ENCODE data around the gene DDX28. TPM values are rescaled to one million over a fixed set of nuclear protein-coding genes. Genes with fewer than 3 reads are reported as not detected.
"Not testable (repeated sequence)": the region's sequence is repeated elsewhere in the genome, so short reads cannot be mapped to it uniquely, and the experiment has no call there.

The DDX28 gene
- total RNA-seq, 2 experiments from 2014 or later, result 12.9 to 14.4 TPM

DNA sequence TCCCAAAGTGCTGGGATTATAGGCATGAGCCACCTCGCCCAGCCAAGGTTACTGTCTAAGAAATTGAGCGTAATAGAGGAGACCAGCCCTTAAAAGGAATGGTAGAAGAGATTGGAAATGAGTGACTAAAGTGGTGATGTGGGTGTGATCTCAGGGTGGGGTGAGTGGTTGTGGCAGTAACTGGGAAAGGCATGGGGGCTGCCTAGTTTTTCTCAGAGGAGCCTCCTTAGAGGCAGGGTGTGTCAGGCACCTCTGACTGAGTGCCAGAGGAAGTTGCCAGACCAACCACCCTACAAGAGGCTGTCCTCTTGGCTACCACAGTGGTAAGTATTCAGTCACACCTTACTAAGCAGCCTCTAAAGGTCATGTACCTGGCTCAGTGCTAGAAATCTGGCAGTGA is 8.9 kb upstream of the DDX28 start:
- Mint-ChIP-seq H3K4me3 (no peak overlapping the region), H3K9me3 (no peaks in the 10 kb centered on the region), H3K27ac (peak overlapping the region; percentile 76), H3K4me1 (peaks cover 23% of the 10 kb centered on the region), H3K27me3 (no peaks in the 10 kb centered on the region), H3K36me3 (ENCODE audit: low read depth) (peaks cover 18% of the 10 kb centered on the region)
- ChIA-PET CTCF (interaction anchor here (1.2 to 2.1 kb wide), 2 partner anchors 9 to 10 kb away, joined by 4 to 8 read pairs; partner anchors contain the start of genes DDX28 and DUS2), POLR2A (no interaction called here)
- no peak for DNase-seq

DNA sequence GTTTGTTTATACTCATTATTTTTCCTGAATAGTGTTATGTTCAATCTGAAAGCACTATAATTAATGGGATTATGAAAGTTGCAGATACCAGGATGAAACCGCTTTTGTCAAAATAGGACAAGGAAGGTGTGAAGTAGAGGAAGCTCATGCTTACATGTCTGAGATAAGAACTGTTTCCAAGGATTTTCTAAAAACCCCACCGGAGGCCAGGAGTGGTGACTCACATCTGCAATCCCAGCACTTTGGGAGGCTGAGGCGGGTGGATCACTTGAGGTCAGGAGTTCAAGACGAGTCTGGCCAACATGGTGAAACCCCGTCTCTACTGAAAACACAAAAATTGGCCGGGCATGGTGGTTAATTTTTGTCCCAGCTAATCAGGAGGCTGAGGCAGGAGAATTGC is 7.1 kb upstream of the DDX28 start:
- H3K9me3 Mint-ChIP-seq, H3K27me3 Mint-ChIP-seq, H3K4me3 Mint-ChIP-seq, H3K27ac Mint-ChIP-seq, DNase-seq, POLR2A ChIA-PET: not testable (repeated sequence)
- CTCF ChIA-PET, result interaction anchor here (1.2 kb wide), 1 partner anchor 11 kb away, joined by 8 read pairs; no protein-coding TSS in a partner anchor
- Mint-ChIP-seq H3K36me3 (ENCODE audit: low read depth) (peaks cover 21% of the 10 kb centered on the region), H3K4me1 (peaks cover 18% of the 10 kb centered on the region)

DNA sequence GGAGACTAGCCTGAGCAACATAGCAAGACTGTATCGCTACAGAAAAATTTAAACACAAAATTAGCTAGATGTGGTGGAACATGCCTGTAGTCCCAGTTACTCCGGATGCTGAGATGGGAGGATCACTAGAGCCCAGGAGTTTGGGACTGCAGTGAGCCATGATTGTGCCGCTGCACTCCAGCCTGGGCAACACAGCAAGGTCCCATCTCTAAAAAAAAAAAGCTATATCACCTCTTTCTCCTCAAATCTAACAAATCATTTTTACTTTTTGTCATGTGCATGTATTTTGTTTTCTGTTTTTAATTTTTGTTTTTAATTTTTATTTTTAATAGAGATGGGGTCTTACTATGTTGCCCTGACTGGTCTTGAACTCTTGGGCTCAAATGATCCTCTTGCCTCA is 6.0 kb upstream of the DDX28 start:
- no peak for DNase-seq
- CTCF ChIA-PET, result interaction anchor here (0.5 to 1.2 kb wide), 5 partner anchors 12 to 52 kb away, joined by 3 to 8 read pairs (median 3); no protein-coding TSS in a partner anchor
- Mint-ChIP-seq H3K9me3 (no peaks in the 10 kb centered on the region), H3K4me1 (peaks cover 25% of the 10 kb centered on the region), H3K27ac (no peak overlapping the region), H3K36me3 (ENCODE audit: low read depth) (peaks cover 21% of the 10 kb centered on the region), H3K27me3 (no peaks in the 10 kb centered on the region), H3K4me3 (no peak overlapping the region)
- POLR2A ChIA-PET, result interaction anchor here (0.6 kb wide), 1 partner anchor 105 kb away, joined by 3 read pairs; no protein-coding TSS in a partner anchor

DNA sequence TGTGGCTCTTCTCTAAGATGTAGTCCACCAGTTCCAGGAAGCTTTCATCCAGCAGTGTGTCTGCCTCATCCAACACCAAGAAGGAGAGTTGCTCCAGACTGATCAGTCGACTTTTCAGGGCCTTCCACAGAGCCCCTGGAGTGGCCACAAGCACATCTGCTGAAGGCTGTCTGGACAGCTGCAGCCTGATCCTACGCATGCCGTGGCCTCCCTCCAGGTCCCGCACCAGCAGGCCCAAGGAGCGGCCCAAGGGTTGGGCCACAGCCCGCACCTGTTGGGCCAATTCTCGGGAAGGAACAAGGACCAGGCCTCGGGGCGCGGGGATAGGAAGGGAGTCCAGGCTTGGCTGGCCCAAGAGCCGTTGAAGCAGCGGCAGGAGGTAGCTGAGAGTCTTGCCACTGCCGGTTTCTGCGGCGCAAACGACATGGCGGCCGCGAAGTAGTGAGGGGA is 729 bp downstream of the DDX28 start:
- Mint-ChIP-seq H3K27me3 (no peaks in the 10 kb centered on the region), H3K27ac (peak overlapping the region; percentile 95), H3K36me3 (ENCODE audit: low read depth) (peaks cover 22% of the 10 kb centered on the region), H3K4me3 (peak overlapping the region; percentile 96), H3K4me1 (peaks cover 34% of the 10 kb centered on the region), H3K9me3 (no peaks in the 10 kb centered on the region)
- ChIA-PET POLR2A (interaction anchor here (0.6 kb wide), 1 partner anchor 1144 kb away, joined by 4 read pairs; no protein-coding TSS in a partner anchor), CTCF (interaction anchor here (0.6 to 1.9 kb wide), 9 partner anchors 9 to 189 kb away, joined by 3 to 10 read pairs (median 3); no protein-coding TSS in a partner anchor)
- no peak for DNase-seq

DNA sequence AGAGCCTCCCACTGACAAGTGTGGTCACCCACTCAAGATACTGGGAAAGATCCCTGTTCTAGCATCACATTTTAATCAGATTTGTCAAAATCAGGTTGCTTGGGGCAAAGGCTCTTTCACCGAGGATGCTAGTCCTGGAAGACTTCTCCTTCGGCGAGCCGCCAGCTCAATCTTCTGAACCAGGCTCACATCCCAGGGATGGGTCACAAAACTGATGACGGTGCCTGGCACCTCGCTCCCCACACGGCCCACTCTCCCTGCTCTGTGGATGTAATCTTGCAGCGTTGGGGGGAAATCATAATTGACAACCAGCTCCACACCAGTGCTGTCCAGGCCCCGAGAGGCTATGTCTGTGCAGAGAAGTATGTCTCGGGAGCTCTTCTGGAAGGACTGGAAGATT is 1.5 kb downstream of the DDX28 start:
- Mint-ChIP-seq H3K9me3 (no peaks in the 10 kb centered on the region), H3K27me3 (no peaks in the 10 kb centered on the region), H3K4me1 (peaks cover 34% of the 10 kb centered on the region), H3K27ac (peak overlapping the region; percentile 95), H3K4me3 (peak overlapping the region; percentile 96), H3K36me3 (ENCODE audit: low read depth) (peaks cover 19% of the 10 kb centered on the region)
- CTCF ChIA-PET, result interaction anchor here (0.6 to 1.9 kb wide), 4 partner anchors 10 to 21 kb away, joined by 3 to 10 read pairs (median 6); no protein-coding TSS in a partner anchor
- POLR2A ChIA-PET, result interaction anchor here (0.6 kb wide), 1 partner anchor 1145 kb away, joined by 4 read pairs; no protein-coding TSS in a partner anchor
- DNase-seq, result no peak

DNA sequence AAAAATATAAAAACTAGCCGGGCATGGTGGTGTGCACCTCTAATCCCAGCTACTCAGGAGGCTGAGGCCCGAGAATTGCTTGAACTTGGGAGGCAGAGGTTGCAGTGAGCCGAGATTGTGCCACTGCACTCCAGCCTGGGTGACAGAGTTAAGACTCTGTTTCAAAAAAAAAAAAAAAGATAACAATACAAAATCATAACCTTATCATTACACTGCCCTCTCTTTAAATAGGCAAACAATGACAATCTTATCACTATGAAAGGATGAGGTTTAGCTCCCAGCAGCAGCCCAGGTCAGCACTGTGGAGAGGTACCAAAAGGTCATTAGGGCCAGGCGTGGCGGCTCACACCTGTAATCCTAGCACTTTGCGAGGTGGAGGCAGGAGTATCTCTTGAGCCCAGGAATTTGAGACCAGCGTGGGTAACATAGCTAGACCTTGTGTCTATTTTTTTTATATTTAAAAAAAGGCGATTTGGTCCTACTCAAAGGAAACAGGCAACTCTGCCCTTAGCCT is 3.8 kb downstream of the DDX28 start:
- H3K4me1 Mint-ChIP-seq, result peaks cover 27% of the 10 kb centered on the region
- no peaks in the 10 kb centered on the region for H3K9me3 Mint-ChIP-seq
- POLR2A ChIA-PET, result no interaction called here
- H3K36me3 Mint-ChIP-seq (ENCODE audit: low read depth), result peaks cover 16% of the 10 kb centered on the region
- no peak overlapping the region for H3K4me3 Mint-ChIP-seq
- no peak for DNase-seq
- H3K27ac Mint-ChIP-seq, result no peak overlapping the region
- no peaks in the 10 kb centered on the region for H3K27me3 Mint-ChIP-seq
- CTCF ChIA-PET, result interaction anchor here (0.9 to 1.4 kb wide), 3 partner anchors 16 to 197 kb away, joined by 3 to 5 read pairs (median 4); partner anchors contain the start of gene DPEP2

DNA sequence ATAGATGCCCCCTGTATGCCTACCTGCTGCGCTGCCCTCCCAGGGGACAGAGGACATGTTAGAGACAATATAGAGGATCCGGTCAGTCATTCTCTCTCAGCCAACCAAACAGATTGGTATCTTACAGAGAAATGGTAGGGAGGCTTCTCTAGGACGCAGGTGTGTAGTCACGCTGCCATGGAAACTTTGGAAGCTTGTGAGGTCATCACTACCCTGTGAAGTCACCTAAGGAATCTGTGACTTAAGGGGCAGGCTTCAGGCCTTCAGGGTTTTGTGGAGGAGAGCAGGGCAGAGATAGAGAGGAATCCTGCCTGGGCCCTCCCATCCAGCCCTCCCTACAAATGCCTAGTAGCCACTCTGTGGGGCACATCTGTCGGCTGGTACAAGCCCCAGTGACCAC is 7.4 kb downstream of the DDX28 start, which contains the start of gene DPEP2NB:
Gene DPEP2NB (minus strand): TSS at position 231 of the 400 bp plus-strand sequence. CDS start 141 bp downstream, at position 90.
- no peak within 1 kb of the TSS for H3K4me3 Mint-ChIP-seq

DNA sequence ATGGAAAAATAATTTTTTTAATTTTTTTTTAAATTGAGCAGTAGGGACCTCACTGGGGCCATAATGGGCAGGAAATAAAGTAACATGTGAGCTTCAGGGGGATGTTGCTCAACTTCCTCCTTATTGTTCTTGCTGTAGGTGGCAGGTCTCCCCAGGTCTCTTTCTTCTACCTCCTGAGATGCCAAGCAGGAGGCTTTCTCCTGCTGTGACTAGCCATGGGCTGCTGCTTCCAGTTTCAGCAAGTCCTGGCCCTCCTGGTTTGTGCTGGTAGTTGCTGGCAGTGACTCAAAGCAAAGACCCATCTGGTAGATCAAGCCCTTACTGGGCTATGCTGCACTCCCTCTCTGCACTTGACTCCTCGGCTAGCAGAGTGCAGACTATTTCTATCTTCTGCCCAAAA is 9.6 kb downstream of the DDX28 start:
- Mint-ChIP-seq H3K27me3 (no peaks in the 10 kb centered on the region), H3K4me3 (no peak overlapping the region), H3K27ac (no peak overlapping the region), H3K36me3 (ENCODE audit: low read depth) (no peaks in the 10 kb centered on the region), H3K9me3 (no peaks in the 10 kb centered on the region), H3K4me1 (peaks cover 15% of the 10 kb centered on the region)
- POLR2A ChIA-PET, result interaction anchor here (0.6 kb wide), 1 partner anchor 311 kb away, joined by 8 read pairs; no protein-coding TSS in a partner anchor
- no peak for DNase-seq
- CTCF ChIA-PET, result interaction anchor here (0.7 to 1.4 kb wide), 5 partner anchors 12 to 100 kb away, joined by 3 to 4 read pairs (median 3); no protein-coding TSS in a partner anchor

More for the DNA sequence above, 7.4 kb downstream of the DDX28 start, which contains the start of gene DPEP2NB:
- no peaks in the 10 kb centered on the region for H3K27me3 Mint-ChIP-seq
- ChIA-PET CTCF (interaction anchor here (1.0 to 1.6 kb wide), 4 partner anchors 11 to 23 kb away, joined by 3 to 4 read pairs (median 3); partner anchors contain the start of gene DPEP2), POLR2A (no interaction called here)
- H3K9me3 Mint-ChIP-seq, result no peaks in the 10 kb centered on the region
- peaks cover 10% of the 10 kb centered on the region for H3K4me1 Mint-ChIP-seq
- H3K27ac Mint-ChIP-seq, result peak within 1 kb of the TSS; percentile 31
- DNase-seq, result no peak
- peaks cover 4% of the 10 kb centered on the region for H3K36me3 Mint-ChIP-seq (ENCODE audit: low read depth)

DNA sequence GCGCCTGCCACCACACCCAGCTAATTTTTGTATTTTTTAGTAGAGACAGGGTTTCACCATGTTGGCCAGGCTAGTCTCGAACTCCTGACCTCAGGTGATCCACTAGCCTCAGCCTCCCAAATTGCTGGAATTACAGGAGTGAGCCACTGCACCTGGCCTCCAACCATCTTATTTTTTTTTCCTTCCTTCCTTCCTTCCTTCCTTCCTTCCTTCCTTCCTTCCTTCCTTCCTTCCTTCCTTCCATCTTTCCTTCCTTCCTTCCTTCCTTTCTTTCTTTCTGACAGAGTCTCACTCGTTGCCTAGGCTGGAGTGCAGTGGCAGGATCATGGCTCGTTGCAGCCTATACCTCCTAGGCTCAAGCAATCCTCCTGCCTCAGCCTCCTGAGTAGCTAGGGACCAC is 13.2 kb downstream of the DDX28 start:
- H3K36me3 Mint-ChIP-seq (ENCODE audit: low read depth); H3K9me3 Mint-ChIP-seq; CTCF ChIA-PET; H3K27ac Mint-ChIP-seq; DNase-seq; POLR2A ChIA-PET; H3K4me3 Mint-ChIP-seq; H3K27me3 Mint-ChIP-seq: not testable (repeated sequence)
- H3K4me1 Mint-ChIP-seq, result peaks cover 28% of the 10 kb centered on the region

DNA sequence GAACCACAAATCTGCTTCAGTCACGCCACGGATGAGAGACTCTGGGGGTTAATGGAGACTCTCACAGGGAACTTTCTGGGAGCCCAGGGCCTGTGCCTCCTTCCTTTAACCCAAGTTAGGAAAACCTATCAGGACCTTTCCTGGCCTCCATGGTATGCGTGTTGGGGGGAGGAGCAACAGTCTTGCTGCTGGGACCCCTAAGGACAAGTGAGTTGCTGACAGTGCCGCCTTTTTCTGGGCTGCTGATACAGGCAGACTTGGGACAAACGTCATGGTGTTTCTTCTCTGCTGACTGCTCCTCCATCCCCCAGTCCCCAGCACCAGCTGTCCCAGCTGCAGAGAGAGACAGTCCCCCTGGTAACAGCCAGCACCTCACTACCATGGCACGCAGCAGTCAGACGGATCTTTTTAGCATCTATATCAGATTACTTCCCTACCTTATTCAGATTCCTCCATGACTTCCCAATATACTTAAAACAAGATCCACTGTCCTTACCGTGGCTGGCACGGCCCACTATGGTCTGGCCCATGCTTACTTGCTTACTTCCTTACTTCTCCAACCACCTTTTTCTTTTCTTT is 13.8 kb downstream of the DDX28 start:
- peaks cover 3% of the 10 kb centered on the region for H3K36me3 Mint-ChIP-seq (ENCODE audit: low read depth)
- no peak overlapping the region for H3K4me3 Mint-ChIP-seq
- H3K4me1 Mint-ChIP-seq, result peaks cover 31% of the 10 kb centered on the region
- H3K27ac Mint-ChIP-seq, result peak overlapping the region; percentile 39
- H3K9me3 Mint-ChIP-seq, result no peaks in the 10 kb centered on the region
- ChIA-PET POLR2A (no interaction called here), CTCF (interaction anchor here (1.1 to 1.2 kb wide), 2 partner anchors 9 to 10 kb away, joined by 3 to 4 read pairs; partner anchors contain the start of gene DPEP2)
- no peaks in the 10 kb centered on the region for H3K27me3 Mint-ChIP-seq
- no peak for DNase-seq

DNA sequence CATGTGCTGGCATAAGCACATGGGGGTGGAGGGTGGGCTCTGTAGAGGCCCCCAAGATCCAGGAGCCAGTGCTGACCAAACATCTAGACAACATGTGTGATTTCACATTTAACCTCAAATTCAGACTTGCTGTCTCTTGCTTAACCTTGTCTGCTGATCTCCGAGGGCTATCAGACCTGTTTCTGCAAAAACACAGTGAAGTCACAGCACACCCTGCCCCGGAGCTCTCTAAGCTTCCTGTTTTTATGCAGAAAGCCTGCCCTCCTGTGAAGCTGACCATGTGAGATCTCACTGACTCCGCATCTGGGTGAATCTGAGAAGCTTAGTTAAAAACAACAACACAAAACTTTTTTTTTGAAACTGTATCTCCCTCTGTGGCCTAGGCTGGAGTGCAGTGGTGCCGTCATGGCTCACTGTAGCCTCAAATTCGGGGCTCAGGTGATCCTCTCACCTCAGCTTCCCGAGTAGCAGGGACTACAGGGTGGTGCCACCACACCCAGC is 17.2 kb downstream of the DDX28 start:
- ChIA-PET CTCF (interaction anchor here (0.6 to 2.2 kb wide), 4 partner anchors 14 to 259 kb away, joined by 3 to 6 read pairs (median 3); partner anchors contain the start of gene SLC7A6), POLR2A (no interaction called here)
- Mint-ChIP-seq H3K9me3 (no peaks in the 10 kb centered on the region), H3K4me1 (peaks cover 27% of the 10 kb centered on the region), H3K27ac (peak overlapping the region; percentile 92), H3K4me3 (no peak overlapping the region), H3K36me3 (ENCODE audit: low read depth) (peaks cover 3% of the 10 kb centered on the region), H3K27me3 (no peaks in the 10 kb centered on the region)
- peak; percentile 70 for DNase-seq

DNA sequence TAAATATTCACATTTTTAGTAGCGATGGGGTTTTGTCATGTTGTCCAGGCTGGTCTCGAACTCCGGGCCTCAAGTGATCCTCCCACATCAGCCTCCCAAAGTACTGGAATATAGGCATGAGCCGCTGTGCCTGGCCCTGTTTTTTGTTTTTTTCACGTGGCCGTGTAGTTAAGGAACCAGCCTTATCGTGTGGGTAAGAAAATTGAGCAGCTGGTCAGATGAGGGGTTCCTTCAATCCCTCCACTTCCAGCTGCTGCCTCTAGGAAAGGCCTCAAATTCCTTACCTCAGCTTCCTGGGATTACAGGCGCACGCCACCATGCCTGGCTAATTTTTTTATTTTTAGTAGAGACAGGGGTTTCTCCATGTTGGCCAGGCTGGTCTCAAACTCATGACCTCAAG is 17.8 kb downstream of the DDX28 start:
- no peak for DNase-seq
- H3K36me3 Mint-ChIP-seq (ENCODE audit: low read depth), result peaks cover 3% of the 10 kb centered on the region
- H3K4me1 Mint-ChIP-seq, result peaks cover 32% of the 10 kb centered on the region
- ChIA-PET POLR2A (no interaction called here), CTCF (interaction anchor here (0.9 to 2.2 kb wide), 3 partner anchors 14 to 223 kb away, joined by 3 to 6 read pairs (median 3); no protein-coding TSS in a partner anchor)
- no peaks in the 10 kb centered on the region for H3K9me3 Mint-ChIP-seq
- no peak overlapping the region for H3K4me3 Mint-ChIP-seq
- no peaks in the 10 kb centered on the region for H3K27me3 Mint-ChIP-seq
- H3K27ac Mint-ChIP-seq, result peak overlapping the region; percentile 92

Data from activated CD4-positive, alpha-beta T cell treated with anti-CD3 and anti-CD28 coated beads, Interleukin-2, amount 10 ng/mL, durations not matched to agents 7 days and 5 days (primary cell).